Retinal pigment epithelial cell (primary cell): ENCODE measurements around the gene ATP10A.

Source experiments
- DNase-seq: peaks from one replicate; pipeline ENCODE4 v3.0.0-alpha.2; 2010; ENCODE audit warnings: low read depth
- H3K4me3 ChIP-seq: 2 replicates; pipeline ENCODE4 v1.5.1; 2011; ENCODE audit warnings: mild to moderate bottlenecking, low read length, control low read depth, moderate library complexity
- TF ChIP-seq, protein P1 (sequence below): conservative IDR thresholded peaks from 2 replicates; pipeline ENCODE4 v1.5.1; 2011; ENCODE audit warnings: low read depth, low read length, control low read depth, inconsistent platforms

Gene ATP10A

DNA sequence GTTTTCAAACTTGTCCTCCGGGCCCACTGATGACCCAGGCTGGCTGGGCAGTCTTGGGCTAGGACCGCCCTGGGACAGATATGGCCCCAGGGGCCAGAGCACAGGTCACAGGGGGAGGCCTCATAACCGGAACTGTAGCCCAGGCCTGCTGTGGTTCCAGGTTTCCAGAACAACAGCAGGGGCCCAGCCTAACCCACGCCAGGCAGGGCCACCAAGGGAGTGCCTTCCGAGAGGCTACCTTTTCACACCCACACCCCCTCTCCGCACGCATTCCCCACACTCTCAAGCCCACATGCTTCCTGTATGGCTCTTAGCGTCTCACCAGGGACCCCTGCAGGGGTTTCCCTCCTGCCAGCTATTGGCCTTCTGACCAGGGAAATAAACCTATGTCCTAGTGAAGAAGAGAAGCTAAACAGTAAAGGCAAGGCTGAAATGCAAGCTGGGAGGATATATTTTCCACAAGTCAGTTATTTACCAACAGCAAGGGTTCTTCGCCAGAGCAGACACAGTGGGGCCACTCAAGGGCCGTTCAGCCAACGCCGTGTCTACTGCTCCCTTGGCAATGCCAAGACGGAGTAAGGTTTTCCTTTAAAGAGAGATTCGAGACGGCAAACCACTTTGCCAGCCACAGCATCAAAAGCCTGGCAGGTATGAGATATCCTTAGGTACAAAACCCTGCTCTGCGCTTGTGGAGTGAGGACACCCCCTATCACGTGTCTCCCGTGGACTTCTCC is 135.1 kb downstream of the ATP10A start:
- no peak overlapping the region for H3K4me3 ChIP-seq
- no peak for DNase-seq

DNA sequence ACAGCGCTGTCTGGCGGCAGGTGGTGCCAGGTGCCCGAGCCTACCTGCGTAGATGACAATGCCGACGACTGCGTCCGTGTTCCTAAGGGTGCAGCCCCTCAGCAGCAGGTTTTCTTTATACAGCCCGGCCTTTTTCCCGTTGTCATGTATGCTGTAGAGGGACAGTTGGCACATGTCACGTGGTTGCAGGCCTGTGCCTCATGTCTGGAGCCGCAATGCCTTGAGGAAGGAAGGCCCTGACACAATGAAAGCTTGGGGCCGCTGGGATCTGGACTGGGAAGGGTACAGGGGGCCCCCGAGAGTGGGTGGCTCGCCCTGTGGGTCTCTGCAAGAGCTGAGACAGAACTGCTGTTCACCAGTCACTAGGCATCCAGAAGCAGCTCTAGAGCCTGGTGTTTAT is 136.0 kb downstream of the ATP10A start:
- TF ChIP-seq, protein P1, sequence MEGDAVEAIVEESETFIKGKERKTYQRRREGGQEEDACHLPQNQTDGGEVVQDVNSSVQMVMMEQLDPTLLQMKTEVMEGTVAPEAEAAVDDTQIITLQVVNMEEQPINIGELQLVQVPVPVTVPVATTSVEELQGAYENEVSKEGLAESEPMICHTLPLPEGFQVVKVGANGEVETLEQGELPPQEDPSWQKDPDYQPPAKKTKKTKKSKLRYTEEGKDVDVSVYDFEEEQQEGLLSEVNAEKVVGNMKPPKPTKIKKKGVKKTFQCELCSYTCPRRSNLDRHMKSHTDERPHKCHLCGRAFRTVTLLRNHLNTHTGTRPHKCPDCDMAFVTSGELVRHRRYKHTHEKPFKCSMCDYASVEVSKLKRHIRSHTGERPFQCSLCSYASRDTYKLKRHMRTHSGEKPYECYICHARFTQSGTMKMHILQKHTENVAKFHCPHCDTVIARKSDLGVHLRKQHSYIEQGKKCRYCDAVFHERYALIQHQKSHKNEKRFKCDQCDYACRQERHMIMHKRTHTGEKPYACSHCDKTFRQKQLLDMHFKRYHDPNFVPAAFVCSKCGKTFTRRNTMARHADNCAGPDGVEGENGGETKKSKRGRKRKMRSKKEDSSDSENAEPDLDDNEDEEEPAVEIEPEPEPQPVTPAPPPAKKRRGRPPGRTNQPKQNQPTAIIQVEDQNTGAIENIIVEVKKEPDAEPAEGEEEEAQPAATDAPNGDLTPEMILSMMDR, result no peak
- no peak overlapping the region for H3K4me3 ChIP-seq
- no peak for DNase-seq

More for the DNA sequence above, 135.1 kb downstream of the ATP10A start:
- TF ChIP-seq, protein P1, result no peak

DNA sequence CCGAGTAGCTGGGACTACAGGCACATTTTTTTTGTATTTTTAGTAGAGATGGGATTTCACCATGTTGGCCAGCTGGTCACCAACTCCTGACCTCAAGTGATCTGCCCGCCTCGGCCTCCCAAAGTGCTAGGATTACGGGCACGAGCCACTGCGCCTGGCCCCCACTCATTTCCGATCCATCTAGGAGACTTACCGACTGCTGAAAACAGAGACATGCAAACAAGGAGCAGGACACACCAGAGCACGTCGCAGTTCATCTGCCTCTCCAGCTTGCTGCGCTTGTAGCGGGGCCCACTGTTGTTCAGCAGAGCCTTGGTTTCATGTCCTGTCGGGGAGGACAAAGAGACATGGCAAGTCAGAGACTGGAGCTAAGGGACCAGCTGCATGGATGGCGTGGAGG is 137.4 kb downstream of the ATP10A start:
- H3K4me3 ChIP-seq, result no peak overlapping the region
- TF ChIP-seq, protein P1, result no peak
- no peak for DNase-seq

DNA sequence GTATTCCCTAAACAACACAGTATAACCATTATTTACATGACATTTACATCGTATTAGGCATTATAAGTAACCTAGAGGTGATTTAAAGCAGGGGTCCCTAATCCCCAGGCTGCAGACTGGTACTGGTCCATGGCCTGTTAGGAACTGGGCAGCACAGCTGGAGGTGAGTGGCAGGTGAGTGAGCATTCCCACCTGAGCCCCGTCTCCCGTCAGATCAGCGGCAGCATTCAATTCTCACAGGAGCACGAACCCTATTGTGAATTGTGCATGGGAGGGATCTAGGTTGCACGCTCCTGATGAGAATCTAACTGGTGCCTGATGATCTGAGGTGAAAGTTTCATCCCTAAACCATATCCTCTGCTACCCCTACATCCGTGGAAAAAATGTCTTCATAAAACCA is 138.2 kb downstream of the ATP10A start:
- no peak for DNase-seq

DNA sequence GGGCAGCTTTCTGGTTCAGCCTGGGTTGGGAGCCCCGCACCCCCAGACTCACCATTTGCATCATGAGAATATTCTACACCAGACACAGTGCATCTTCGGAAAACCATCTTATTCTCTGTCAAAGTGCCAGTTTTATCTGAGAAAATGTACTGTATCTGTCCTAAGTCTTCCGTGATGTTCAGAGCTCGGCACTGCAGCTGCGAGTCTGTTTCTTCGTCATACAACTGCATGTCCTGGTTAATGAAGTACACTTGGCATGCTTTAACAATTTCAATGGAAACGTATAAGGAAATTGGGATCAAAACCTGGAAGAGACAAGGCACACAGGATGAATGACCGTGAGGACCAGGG is 141.5 kb downstream of the ATP10A start:
- no peak for DNase-seq
- no peak overlapping the region for H3K4me3 ChIP-seq
- TF ChIP-seq, protein P1, result no peak

More for the DNA sequence above, 138.2 kb downstream of the ATP10A start:
- TF ChIP-seq, protein P1, result no peak
- H3K4me3 ChIP-seq, result no peak overlapping the region

DNA sequence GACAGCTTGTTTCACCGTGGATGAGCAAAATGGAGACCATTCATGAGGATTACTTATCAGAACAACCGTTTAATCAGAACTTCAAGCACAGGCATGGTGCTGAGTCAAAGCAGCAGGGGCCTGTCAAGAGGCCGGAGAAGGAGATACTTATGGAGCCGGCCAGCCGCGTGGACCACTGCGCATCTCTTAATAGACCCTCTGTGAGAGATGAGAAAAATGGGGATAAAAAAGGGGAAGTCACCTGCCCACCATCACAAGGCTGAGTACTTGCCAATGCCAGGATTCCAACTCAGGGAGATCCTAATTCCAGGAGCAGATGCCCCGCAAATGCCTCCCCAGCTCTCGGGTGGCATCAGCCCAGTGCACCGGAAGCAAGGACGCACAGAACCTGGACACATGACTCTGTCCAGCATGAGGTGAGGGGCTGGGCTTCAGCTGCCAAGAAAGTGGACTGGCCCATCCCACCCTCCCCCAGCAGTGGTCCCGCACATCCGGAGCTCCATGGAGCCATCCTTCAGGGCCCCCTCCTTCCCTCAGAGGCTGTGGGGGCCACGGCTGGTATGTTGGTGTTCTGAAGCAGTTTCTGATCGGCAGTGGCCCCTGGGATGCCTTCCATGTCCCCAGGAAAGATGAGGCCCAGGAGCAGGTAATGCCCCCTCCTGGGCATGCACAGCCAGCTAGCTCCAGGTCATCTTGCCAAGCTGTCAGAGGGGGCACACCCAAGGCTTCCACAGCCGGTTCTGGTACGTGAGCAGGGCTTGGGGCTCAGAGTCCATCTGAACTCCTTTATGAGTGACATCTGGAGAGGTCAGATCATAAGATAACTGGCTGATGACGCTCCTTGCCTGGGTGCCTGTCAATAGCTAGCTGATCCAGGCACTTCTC is 143.8 kb downstream of the ATP10A start:
- DNase-seq, result no peak
- TF ChIP-seq, protein P1, result no peak
- H3K4me3 ChIP-seq, result no peak overlapping the region
